ENCODE measurements around the gene KCNK7.

KCNK7 gene

GRCh38 chr11:65611758-65612603 lies 16.4 kb upstream of the KCNK7 start:
- Mint-ChIP-seq H3K36me3 (ENCODE audit: insufficient read depth) (peaks cover 57% of the 10 kb centered on the region), H3K27ac (peak overlapping the region; percentile 88 to 97), H3K9me3 (no peaks in the 10 kb centered on the region), H3K4me3 (peak overlapping the region; percentile 94 to 96), H3K27me3 (no peaks in the 10 kb centered on the region), H3K4me1 (ENCODE audit: low read depth in 2 of 2) (peaks cover 45 to 49% of the 10 kb centered on the region in 2 donors)
- DNase-seq (no peak), ATAC-seq (replicated peaks) (no peak)

- H3K4me1 Mint-ChIP-seq (ENCODE audit: low read depth in 2 of 2), result peaks cover 37 to 41% of the 10 kb centered on the region in 2 donors
- peak overlapping the region; percentile 20 to 96 for H3K4me3 Mint-ChIP-seq
- H3K36me3 Mint-ChIP-seq (ENCODE audit: insufficient read depth), result peaks cover 58% of the 10 kb centered on the region
- H3K9me3 Mint-ChIP-seq, result no peaks in the 10 kb centered on the region
- H3K27me3 Mint-ChIP-seq, result no peaks in the 10 kb centered on the region
- H3K27ac Mint-ChIP-seq, result peak overlapping the region; percentile 88 to 97
- ATAC-seq (replicated peaks), result no peak
- no peak for DNase-seq
Measured at GRCh38 chr11:65611028-65611757, 15.6 kb upstream of the KCNK7 start.

GRCh38 chr11:65610404-65610803 lies 14.8 kb upstream of the KCNK7 start:
- peak overlapping the region; percentile 88 to 97 for H3K27ac Mint-ChIP-seq
- peaks cover 61% of the 10 kb centered on the region for H3K36me3 Mint-ChIP-seq (ENCODE audit: insufficient read depth)
- H3K27me3 Mint-ChIP-seq, result no peaks in the 10 kb centered on the region
- DNase-seq, result no peak
- no peak for ATAC-seq (replicated peaks)
- H3K4me3 Mint-ChIP-seq, result peak overlapping the region; percentile 45 to 96
- no peaks in the 10 kb centered on the region for H3K9me3 Mint-ChIP-seq
- H3K4me1 Mint-ChIP-seq (ENCODE audit: low read depth in 2 of 2), result peaks cover 37 to 40% of the 10 kb centered on the region in 2 donors

- Mint-ChIP-seq H3K27me3 (no peaks in the 10 kb centered on the region), H3K36me3 (ENCODE audit: insufficient read depth) (peaks cover 55% of the 10 kb centered on the region), H3K4me3 (peak overlapping the region; percentile 45 to 49), H3K4me1 (ENCODE audit: low read depth in 2 of 2) (peaks cover 35 to 39% of the 10 kb centered on the region in 2 donors), H3K27ac (peak overlapping the region; percentile 88 to 97), H3K9me3 (no peaks in the 10 kb centered on the region)
- DNase-seq (no peak), ATAC-seq (replicated peaks) (no peak)
Measured at GRCh38 chr11:65609665-65610064, 14.1 kb upstream of the KCNK7 start.

- ATAC-seq (replicated peaks), result no peak
- Mint-ChIP-seq H3K27me3 (no peaks in the 10 kb centered on the region), H3K27ac (peak overlapping the region; percentile 87 to 97), H3K9me3 (no peaks in the 10 kb centered on the region), H3K36me3 (ENCODE audit: insufficient read depth) (peaks cover 50% of the 10 kb centered on the region), H3K4me1 (ENCODE audit: low read depth in 2 of 2) (peaks cover 35% of the 10 kb centered on the region in 2 donors), H3K4me3 (no peak overlapping the region)
- DNase-seq, result no peak
Measured at GRCh38 chr11:65609229-65609628, 13.6 kb upstream of the KCNK7 start.

GRCh38 chr11:65607614-65608426 lies 12.2 kb upstream of the KCNK7 start:
- DNase-seq (no peak), ATAC-seq (replicated peaks) (no peak)
- Mint-ChIP-seq H3K36me3 (ENCODE audit: insufficient read depth) (peaks cover 44% of the 10 kb centered on the region), H3K27me3 (no peaks in the 10 kb centered on the region), H3K9me3 (no peaks in the 10 kb centered on the region), H3K27ac (no peak overlapping the region), H3K4me1 (ENCODE audit: low read depth in 2 of 2) (peaks cover 26 to 33% of the 10 kb centered on the region in 2 donors), H3K4me3 (no peak overlapping the region)

GRCh38 chr11:65606876-65607613 lies 11.4 kb upstream of the KCNK7 start:
- no peak overlapping the region for H3K27ac Mint-ChIP-seq
- no peak overlapping the region for H3K4me3 Mint-ChIP-seq
- DNase-seq, result no peak
- peak; percentile 67 for ATAC-seq (replicated peaks)
- H3K27me3 Mint-ChIP-seq, result no peaks in the 10 kb centered on the region
- H3K9me3 Mint-ChIP-seq, result no peaks in the 10 kb centered on the region
- peaks cover 45% of the 10 kb centered on the region for H3K36me3 Mint-ChIP-seq (ENCODE audit: insufficient read depth)
- H3K4me1 Mint-ChIP-seq (ENCODE audit: low read depth in 2 of 2), result peaks cover 19 to 25% of the 10 kb centered on the region in 2 donors

- peaks cover 0 to 6% of the 10 kb centered on the region in 2 donors for H3K4me1 Mint-ChIP-seq (ENCODE audit: low read depth in 2 of 2)
- H3K27ac Mint-ChIP-seq, result peak overlapping the region in 1 of 2 donors; percentile 55
- no peak overlapping the region for H3K4me3 Mint-ChIP-seq
- H3K36me3 Mint-ChIP-seq (ENCODE audit: insufficient read depth), result peaks cover 48% of the 10 kb centered on the region
- ATAC-seq (replicated peaks) (no peak), DNase-seq (no peak)
- H3K27me3 Mint-ChIP-seq, result no peaks in the 10 kb centered on the region
- no peaks in the 10 kb centered on the region for H3K9me3 Mint-ChIP-seq
Measured at GRCh38 chr11:65604258-65604657, 8.7 kb upstream of the KCNK7 start.

GRCh38 chr11:65599955-65600246 lies 4.3 kb upstream of the KCNK7 start:
- ATAC-seq (replicated peaks) (no peak), DNase-seq (no peak)
- H3K4me3 Mint-ChIP-seq, result no peak overlapping the region
- no peaks in the 10 kb centered on the region for H3K9me3 Mint-ChIP-seq
- H3K27me3 Mint-ChIP-seq, result no peaks in the 10 kb centered on the region
- peaks cover 8 to 9% of the 10 kb centered on the region in 2 donors for H3K4me1 Mint-ChIP-seq (ENCODE audit: low read depth in 2 of 2)
- H3K27ac Mint-ChIP-seq, result no peak overlapping the region
- peaks cover 29% of the 10 kb centered on the region for H3K36me3 Mint-ChIP-seq (ENCODE audit: insufficient read depth)

GRCh38 chr11:65599216-65599954 lies 3.8 kb upstream of the KCNK7 start:
- ATAC-seq (replicated peaks), result no peak
- Mint-ChIP-seq H3K27ac (peak overlapping the region in 1 of 2 donors; percentile 38), H3K36me3 (ENCODE audit: insufficient read depth) (peaks cover 29% of the 10 kb centered on the region), H3K4me3 (no peak overlapping the region), H3K27me3 (no peaks in the 10 kb centered on the region), H3K9me3 (no peaks in the 10 kb centered on the region), H3K4me1 (ENCODE audit: low read depth in 2 of 2) (peaks cover 10% of the 10 kb centered on the region in 2 donors)
- DNase-seq, result no peak

- peaks cover 31% of the 10 kb centered on the region for H3K36me3 Mint-ChIP-seq (ENCODE audit: insufficient read depth)
- peaks cover 10 to 11% of the 10 kb centered on the region in 2 donors for H3K4me1 Mint-ChIP-seq (ENCODE audit: low read depth in 2 of 2)
- no peaks in the 10 kb centered on the region for H3K27me3 Mint-ChIP-seq
- no peaks in the 10 kb centered on the region for H3K9me3 Mint-ChIP-seq
- no peak overlapping the region for H3K27ac Mint-ChIP-seq
- DNase-seq, result no peak
- no peak overlapping the region for H3K4me3 Mint-ChIP-seq
- no peak for ATAC-seq (replicated peaks)
Measured at GRCh38 chr11:65598258-65598699, 2.7 kb upstream of the KCNK7 start.

GRCh38 chr11:65596520-65596919 lies 920 bp upstream of the KCNK7 start:
- DNase-seq (no peak), ATAC-seq (replicated peaks) (no peak)
- H3K27me3 Mint-ChIP-seq, result no peaks in the 10 kb centered on the region
- H3K4me3 Mint-ChIP-seq, result no peak overlapping the region
- H3K27ac Mint-ChIP-seq, result peak overlapping the region in 1 of 2 donors; percentile 81
- peaks cover 10% of the 10 kb centered on the region in 2 donors for H3K4me1 Mint-ChIP-seq (ENCODE audit: low read depth in 2 of 2)
- peaks cover 21% of the 10 kb centered on the region for H3K36me3 Mint-ChIP-seq (ENCODE audit: insufficient read depth)
- H3K9me3 Mint-ChIP-seq, result no peaks in the 10 kb centered on the region
